Stimulated activated CD8-positive, alpha-beta memory T cell treated with anti-CD3 and anti-CD28 coated beads, Interleukin-15, amount 100 ng/mL, for 1 hour (primary cell): ENCODE results near the gene FLNB.

Experiments used
- DNase-seq: peaks from one replicate; pipeline ENCODE4 v3.0.0-alpha.2; 2020; ENCODE audit warnings: low read depth

FLNB gene

GRCh38 chr3:58135712-58136543 lies 127.7 kb downstream of the FLNB start:
- no peak for DNase-seq

- no peak for DNase-seq
These were observed 129.1 kb downstream of the FLNB start for GRCh38 chr3:58137306-58137705.

- DNase-seq = no peak
These were observed 133.6 kb downstream of the FLNB start for GRCh38 chr3:58141766-58142345.

- DNase-seq = no peak
These were observed 135.3 kb downstream of the FLNB start for GRCh38 chr3:58143417-58144055.

GRCh38 chr3:58144478-58145325 lies 136.5 kb downstream of the FLNB start:
- DNase-seq = no peak

- DNase-seq = no peak
These were observed 139.8 kb downstream of the FLNB start for GRCh38 chr3:58148049-58148448.

GRCh38 chr3:58150130-58150809 lies 142.0 kb downstream of the FLNB start:
- no peak for DNase-seq

- DNase-seq = no peak
These were observed 142.6 kb downstream of the FLNB start for GRCh38 chr3:58150810-58151199.

- no peak for DNase-seq
These were observed 143.4 kb downstream of the FLNB start for GRCh38 chr3:58151637-58152036.

- no peak for DNase-seq
These were observed 144.2 kb downstream of the FLNB start for GRCh38 chr3:58152225-58153015.

- no peak for DNase-seq
These were observed 145.1 kb downstream of the FLNB start for GRCh38 chr3:58153371-58153770.

GRCh38 chr3:58154626-58155449 lies 146.6 kb downstream of the FLNB start:
- no peak for DNase-seq

GRCh38 chr3:58155838-58156237 lies 147.6 kb downstream of the FLNB start:
- no peak for DNase-seq

- DNase-seq = no peak
These were observed 149.5 kb downstream of the FLNB start for GRCh38 chr3:58157700-58158099.

GRCh38 chr3:58158442-58159153 lies 150.4 kb downstream of the FLNB start:
- DNase-seq = no peak

- DNase-seq = no peak
These were observed 152.2 kb downstream of the FLNB start for GRCh38 chr3:58160399-58160798.

- DNase-seq = no peak
These were observed 153.5 kb downstream of the FLNB start for GRCh38 chr3:58161435-58162398.

- no peak for DNase-seq
These were observed 155.0 kb downstream of the FLNB start for GRCh38 chr3:58163234-58163633.
